Mesenchymal stem cell (in vitro differentiated cells and primary cell): ENCODE measurements around the gene PRMT3.
"Not testable (repeated sequence)": the region's sequence is repeated elsewhere in the genome, so short reads cannot be mapped to it uniquely, and the experiment has no call there.

Experiments
- DNase-seq: peaks from one replicate; pipeline ENCODE4 v3.0.0-alpha.2; 2013
- H2AFZ ChIP-seq: one replicate; pipeline ENCODE4 v1.6.1; 2013; ENCODE audit warnings: low read depth, mild to moderate bottlenecking, control low read depth, inconsistent platforms, low read length, moderate library complexity
- H2AK5ac ChIP-seq: 2 replicates; pipeline ENCODE4 v1.6.1; 2013; ENCODE audit warnings: low read length, moderate library complexity, mild to moderate bottlenecking, inconsistent platforms; ENCODE audit not compliant: severe bottlenecking
- H2BK120ac ChIP-seq: one replicate; pipeline ENCODE4 v1.6.1; 2013; ENCODE audit warnings: low read depth, mild to moderate bottlenecking, inconsistent platforms, low read length, moderate library complexity
- H2BK12ac ChIP-seq, 2 experiments: one replicate each; pipeline ENCODE4 v1.6.1; 2013; ENCODE audit warnings: inconsistent platforms in 2 of 2, low read length in 2 of 2, mild to moderate bottlenecking in 2 of 2, moderate library complexity in 2 of 2, control low read depth in 1 of 2
- H2BK15ac ChIP-seq: one replicate; pipeline ENCODE4 v1.6.1; 2013; ENCODE audit warnings: mild to moderate bottlenecking, low read depth, inconsistent platforms; ENCODE audit not compliant: poor library complexity, severe bottlenecking
- H2BK5ac ChIP-seq: 2 replicates; pipeline ENCODE4 v1.6.1; 2013; ENCODE audit warnings: low read depth, mild to moderate bottlenecking, low read length, control low read depth, inconsistent platforms; ENCODE audit not compliant: poor library complexity, severe bottlenecking
- H3K14ac ChIP-seq, 2 experiments: one replicate each; pipeline ENCODE4 v1.6.1; 2013; ENCODE audit warnings: inconsistent platforms in 2 of 2, low read length in 2 of 2, control low read depth in 1 of 2, mild to moderate bottlenecking in 1 of 2, moderate library complexity in 1 of 2
- H3K18ac ChIP-seq, 2 experiments: one replicate each; pipeline ENCODE4 v1.6.1; 2013; ENCODE audit warnings: inconsistent platforms in 2 of 2, low read length in 2 of 2, control low read depth in 1 of 2, low read depth in 1 of 2, mild to moderate bottlenecking in 1 of 2
- H3K23ac ChIP-seq, 2 experiments: one replicate each; pipeline ENCODE4 v1.6.1; 2013; ENCODE audit warnings: inconsistent platforms in 2 of 2, low read length in 2 of 2, mild to moderate bottlenecking in 2 of 2, moderate library complexity in 2 of 2, control low read depth in 1 of 2
- H3K27ac ChIP-seq: 2 replicates; pipeline ENCODE4 v1.5.1; 2013; ENCODE audit warnings: mild to moderate bottlenecking, moderate library complexity, low read length, control low read depth, inconsistent platforms; ENCODE audit not compliant: poor library complexity, severe bottlenecking
- H3K27me3 ChIP-seq, 2 experiments: 2 replicates each; pipeline versions ENCODE4 v1.6.1 to v1.7.0; 2013; ENCODE audit warnings: low read length in 2 of 2, mild to moderate bottlenecking in 2 of 2, moderate library complexity in 2 of 2, control low read depth in 1 of 2, inconsistent platforms in 1 of 2; ENCODE audit not compliant: control insufficient read depth in 1 of 2, insufficient read depth in 1 of 2
- H3K36me3 ChIP-seq, 2 experiments: 2 replicates each; pipeline versions ENCODE4 v1.6.1 to v1.7.0; 2013; ENCODE audit warnings: low read length in 2 of 2, control low read depth in 1 of 2, inconsistent platforms in 1 of 2, low read depth in 1 of 2, mild to moderate bottlenecking in 1 of 2; ENCODE audit not compliant: insufficient read depth in 2 of 2, control insufficient read depth in 1 of 2
- H3K4ac ChIP-seq, 2 experiments: one replicate each; pipeline ENCODE4 v1.6.1; 2013; ENCODE audit warnings: inconsistent platforms in 2 of 2, low read length in 2 of 2, mild to moderate bottlenecking in 2 of 2, moderate library complexity in 2 of 2, control low read depth in 1 of 2, low read depth in 1 of 2
- H3K4me1 ChIP-seq: 2 replicates; pipeline ENCODE4 v1.6.1; 2013; ENCODE audit warnings: low read depth, low read length, control low read depth; ENCODE audit not compliant: control insufficient read depth, insufficient read depth
- H3K4me2 ChIP-seq: 2 replicates; pipeline ENCODE4 v1.6.1; 2013; ENCODE audit warnings: low read length, mild to moderate bottlenecking, inconsistent platforms; ENCODE audit not compliant: poor library complexity, severe bottlenecking
- H3K4me3 ChIP-seq, 2 experiments: 2 replicates each; pipeline versions ENCODE4 v1.5.1 to v1.7.0; 2013; ENCODE audit warnings: low read length in 2 of 2, mild to moderate bottlenecking in 2 of 2, control low read depth in 1 of 2, low read depth in 1 of 2; ENCODE audit not compliant: insufficient read depth in 1 of 2
- H3K79me1 ChIP-seq: replicated peaks from 2 replicates; pipeline ENCODE4 v1.6.1; 2013; ENCODE audit warnings: mild to moderate bottlenecking, control low read depth, low read length, inconsistent platforms; ENCODE audit not compliant: poor library complexity, severe bottlenecking
- H3K9ac ChIP-seq: 2 replicates; pipeline ENCODE4 v1.7.0; 2013; ENCODE audit warnings: mild to moderate bottlenecking, low read length, moderate library complexity
- H3K9me3 ChIP-seq: 2 replicates; pipeline ENCODE4 v1.7.0; 2013; ENCODE audit warnings: mild to moderate bottlenecking, low read length; ENCODE audit not compliant: control insufficient read depth
- H4K8ac ChIP-seq: one replicate; pipeline ENCODE4 v1.6.1; 2013; ENCODE audit warnings: inconsistent platforms, mild to moderate bottlenecking, low read length, moderate library complexity
- H4K91ac ChIP-seq: one replicate; pipeline ENCODE4 v1.6.1; 2013; ENCODE audit warnings: mild to moderate bottlenecking, low read length, inconsistent platforms
- WGBS: methylation state at CpG from one replicate; pipeline ENCODE4 v1.1.7; 2013; ENCODE audit warnings: mixed read lengths; 5-methylcytosine and 5-hydroxymethylcytosine counted together

The PRMT3 gene

DNA sequence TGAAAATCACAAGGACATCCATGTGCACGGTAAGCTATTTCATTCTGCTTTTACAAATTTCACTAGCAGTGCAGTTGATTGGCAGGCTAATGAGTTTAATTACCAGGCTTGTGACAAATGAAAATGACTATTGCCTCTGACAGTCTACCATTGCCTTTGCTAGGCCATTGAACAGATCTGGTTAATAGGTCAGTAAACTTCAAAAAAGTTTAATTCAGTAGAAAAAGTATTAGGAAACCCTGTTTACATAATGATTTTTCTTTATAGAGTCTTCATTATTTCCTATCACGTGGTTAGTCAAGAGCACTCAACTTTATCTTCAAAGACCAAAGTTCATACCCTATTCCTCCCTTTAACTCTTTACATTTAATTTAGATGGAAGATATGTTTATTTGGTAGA lies 77.0 kb downstream of the PRMT3 start:
- no peak overlapping the region for H3K14ac ChIP-seq
- H3K79me1 ChIP-seq: peaks cover 2% of the 10 kb centered on the region
- no peak overlapping the region for H2AFZ ChIP-seq
- no peak overlapping the region for H2BK120ac ChIP-seq
- no peak overlapping the region for H4K8ac ChIP-seq
- H2BK12ac ChIP-seq: no peak overlapping the region
- no peaks in the 10 kb centered on the region for H3K27me3 ChIP-seq
- H2BK15ac ChIP-seq: no peak overlapping the region
- 100% methylated on average over 1 of the region's 2 CpGs for WGBS
- no peak overlapping the region for H2AK5ac ChIP-seq
- no peak overlapping the region for H4K91ac ChIP-seq
- H3K4ac ChIP-seq: no peak overlapping the region
- H3K9ac ChIP-seq: no peak overlapping the region
- H3K4me1 ChIP-seq: no peaks in the 10 kb centered on the region
- H3K4me2 ChIP-seq: no peak overlapping the region
- H3K23ac ChIP-seq: no peak overlapping the region
- H3K9me3 ChIP-seq: no peaks in the 10 kb centered on the region
- no peak overlapping the region for H3K27ac ChIP-seq
- DNase-seq: no peak
- H3K18ac ChIP-seq: no peak overlapping the region
- peaks cover 0 to 23% of the 10 kb centered on the region in 2 experiments for H3K36me3 ChIP-seq
- no peak overlapping the region for H3K4me3 ChIP-seq
- H2BK5ac ChIP-seq: no peak overlapping the region

DNA sequence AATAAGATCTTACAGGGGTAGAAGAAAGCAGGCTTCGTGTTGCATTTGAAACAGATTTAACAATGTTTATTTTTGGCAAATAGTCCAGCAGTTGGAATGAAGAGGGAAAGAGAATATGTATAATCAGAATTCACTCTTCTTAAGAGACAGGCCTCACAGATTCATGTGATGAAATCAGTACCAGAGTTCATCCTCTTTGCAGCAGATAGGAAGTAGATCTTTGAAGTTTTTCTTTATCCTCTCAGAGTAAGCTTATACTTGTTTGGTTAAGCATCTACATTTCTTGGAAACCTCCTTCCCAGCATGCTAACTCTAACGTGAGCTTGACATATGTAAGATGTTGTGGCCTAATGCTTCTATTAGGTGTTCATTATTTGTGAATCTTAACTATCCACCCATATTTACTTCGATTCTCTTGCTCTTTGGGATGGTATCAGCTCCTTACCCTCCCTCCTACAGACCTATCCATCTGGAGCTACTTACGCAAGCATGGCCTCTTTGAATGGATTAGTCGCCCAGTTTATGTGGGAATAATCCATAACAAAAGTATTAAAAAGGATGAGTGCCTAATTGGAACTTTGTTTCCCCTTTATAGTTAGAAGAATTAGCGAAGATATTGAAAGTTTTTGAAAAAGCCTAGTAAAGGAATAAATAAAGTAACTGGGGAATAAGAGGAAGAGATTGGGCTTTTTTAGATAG lies 80.1 kb downstream of the PRMT3 start:
- Histone ChIP-seq H4K8ac (no peak overlapping the region), H3K36me3 (peaks cover 0 to 29% of the 10 kb centered on the region in 2 experiments), H3K27ac (no peak overlapping the region), H3K4me2 (no peak overlapping the region), H2BK120ac (no peak overlapping the region), H3K4ac (no peak overlapping the region), H3K4me1 (no peaks in the 10 kb centered on the region), H3K18ac (no peak overlapping the region), H4K91ac (no peak overlapping the region), H2AFZ (no peak overlapping the region), H2BK12ac (no peak overlapping the region), H3K9me3 (peaks cover 4% of the 10 kb centered on the region), H3K4me3 (no peak overlapping the region), H2AK5ac (no peak overlapping the region), H2BK5ac (no peak overlapping the region), H3K14ac (no peak overlapping the region), H3K27me3 (no peaks in the 10 kb centered on the region), H3K9ac (no peak overlapping the region), H2BK15ac (no peak overlapping the region), H3K79me1 (peaks cover 4% of the 10 kb centered on the region), H3K23ac (no peak overlapping the region)
- WGBS: 95% methylated on average over 5 of the region's 6 CpGs
- DNase-seq: no peak

DNA sequence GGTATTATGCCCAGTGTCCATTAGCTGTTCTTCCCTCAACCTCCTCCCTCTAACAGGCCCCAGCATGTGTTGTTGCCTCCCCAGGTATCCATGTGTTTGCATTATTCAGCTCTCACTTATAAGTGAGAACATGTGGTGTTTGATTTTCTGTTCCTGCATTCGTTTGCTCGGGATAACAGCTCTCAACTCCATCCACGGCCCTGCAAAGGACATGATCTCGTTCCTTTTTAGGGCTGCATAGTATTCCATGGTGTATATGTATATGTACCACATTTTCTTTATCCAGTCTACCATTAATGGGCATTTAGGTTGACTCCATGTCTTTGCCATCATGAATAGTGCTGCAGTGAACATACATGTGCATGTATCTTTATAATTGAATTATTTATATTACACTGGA lies 82.8 kb downstream of the PRMT3 start:
- Histone ChIP-seq H3K9me3 (peaks cover 4% of the 10 kb centered on the region), H3K9ac (no peak overlapping the region), H3K27me3 (no peaks in the 10 kb centered on the region), H2BK120ac (no peak overlapping the region), H3K18ac (no peak overlapping the region), H3K4me1 (peaks cover 3% of the 10 kb centered on the region), H2AFZ (no peak overlapping the region), H2BK15ac (no peak overlapping the region), H2BK5ac (no peak overlapping the region), H2AK5ac (no peak overlapping the region), H3K14ac (no peak overlapping the region), H4K91ac (no peak overlapping the region), H4K8ac (no peak overlapping the region), H3K4me3 (no peak overlapping the region), H3K4ac (no peak overlapping the region), H3K4me2 (no peak overlapping the region), H3K79me1 (peaks cover 11% of the 10 kb centered on the region), H2BK12ac (no peak overlapping the region), H3K27ac (no peak overlapping the region), H3K36me3 (peaks cover 0 to 20% of the 10 kb centered on the region in 2 experiments), H3K23ac (no peak overlapping the region)
- no peak for DNase-seq
- no CpG with 5 or more reads among the region's 4 CpGs for WGBS

DNA sequence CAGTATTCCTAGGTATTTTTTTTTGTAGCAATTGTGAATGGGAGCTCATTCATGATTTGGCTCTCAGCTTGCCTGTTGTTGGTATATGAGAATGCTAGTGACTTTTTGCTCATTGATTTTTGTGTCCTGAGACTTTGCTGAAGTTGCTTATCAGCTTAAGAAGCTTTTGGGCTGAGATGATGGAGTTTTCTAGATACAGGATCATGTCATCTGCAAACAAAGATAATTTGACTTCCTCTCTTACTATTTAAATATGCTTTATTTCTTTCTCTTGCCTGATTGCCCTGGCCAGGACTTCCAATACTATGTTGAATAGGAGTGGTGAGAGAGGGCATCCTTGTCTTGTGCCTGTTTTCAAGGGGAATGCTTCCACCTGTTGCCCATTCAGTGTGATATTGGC lies 84.4 kb downstream of the PRMT3 start:
- H3K27ac ChIP-seq, H2BK15ac ChIP-seq, H3K4me3 ChIP-seq, H3K14ac ChIP-seq, H3K79me1 ChIP-seq, H4K91ac ChIP-seq, H3K9ac ChIP-seq, H3K4ac ChIP-seq, H3K4me1 ChIP-seq, H2AK5ac ChIP-seq, H2BK12ac ChIP-seq, DNase-seq, H4K8ac ChIP-seq, H3K9me3 ChIP-seq, H2BK120ac ChIP-seq, H3K27me3 ChIP-seq, H3K18ac ChIP-seq, H2AFZ ChIP-seq, H3K23ac ChIP-seq, H2BK5ac ChIP-seq, H3K4me2 ChIP-seq: not testable (repeated sequence)
- H3K36me3 ChIP-seq: peaks cover 0 to 14% of the 10 kb centered on the region in 2 experiments
